Measurements from ENCODE around the gene PPP1R14B.

PPP1R14B gene

GRCh38 chr11:64204464-64204989 lies 42.2 kb downstream of the PPP1R14B start:
- Histone ChIP-seq H3K79me2 (ENCODE audit: control insufficient read depth, insufficient read depth, low read length, unreplicated experiment) (no peaks in the 10 kb centered on the region), H2AFZ (ENCODE audit: low read length, unreplicated experiment) (no peak overlapping the region), H3K36me3 (ENCODE audit: insufficient read depth, low read length) (peaks cover 17% of the 10 kb centered on the region; the same call in 1 of the 2 replicates), H3K27me3 (ENCODE audit: insufficient read depth, low read length) (no peaks in the 10 kb centered on the region), H3K4me1 (ENCODE audit: control insufficient read depth, insufficient read depth, low read length, unreplicated experiment) (peaks cover 19% of the 10 kb centered on the region), H3K27ac (ENCODE audit: low read depth, low read length) (no peak overlapping the region), H3K4me3 (ENCODE audit: low read depth, low read length) (no peak overlapping the region)

- H3K4me1 ChIP-seq (ENCODE audit: control insufficient read depth, insufficient read depth, low read length, unreplicated experiment): peaks cover 19% of the 10 kb centered on the region
- no peak overlapping the region for H3K27ac ChIP-seq (ENCODE audit: low read depth, low read length)
- no peak overlapping the region for H3K4me3 ChIP-seq (ENCODE audit: low read depth, low read length)
- H3K27me3 ChIP-seq (ENCODE audit: insufficient read depth, low read length): no peaks in the 10 kb centered on the region
- no peak overlapping the region for H2AFZ ChIP-seq (ENCODE audit: low read length, unreplicated experiment)
- no peaks in the 10 kb centered on the region for H3K79me2 ChIP-seq (ENCODE audit: control insufficient read depth, insufficient read depth, low read length, unreplicated experiment)
- H3K36me3 ChIP-seq (ENCODE audit: insufficient read depth, low read length): peaks cover 17% of the 10 kb centered on the region; the same call in 1 of the 2 replicates
Measured at GRCh38 chr11:64204080-64204440, 42.7 kb downstream of the PPP1R14B start.

GRCh38 chr11:64203421-64204079 lies 43.2 kb downstream of the PPP1R14B start:
- peaks cover 17% of the 10 kb centered on the region; the same call in 1 of the 2 replicates for H3K36me3 ChIP-seq (ENCODE audit: insufficient read depth, low read length)
- H2AFZ ChIP-seq (ENCODE audit: low read length, unreplicated experiment): no peak overlapping the region
- H3K27me3 ChIP-seq (ENCODE audit: insufficient read depth, low read length): no peaks in the 10 kb centered on the region
- no peaks in the 10 kb centered on the region for H3K79me2 ChIP-seq (ENCODE audit: control insufficient read depth, insufficient read depth, low read length, unreplicated experiment)
- no peak overlapping the region for H3K27ac ChIP-seq (ENCODE audit: low read depth, low read length)
- H3K4me1 ChIP-seq (ENCODE audit: control insufficient read depth, insufficient read depth, low read length, unreplicated experiment): peaks cover 19% of the 10 kb centered on the region
- H3K4me3 ChIP-seq (ENCODE audit: low read depth, low read length): no peak overlapping the region

GRCh38 chr11:64202992-64203391 lies 43.8 kb downstream of the PPP1R14B start:
- Histone ChIP-seq H2AFZ (ENCODE audit: low read length, unreplicated experiment) (no peak overlapping the region), H3K4me3 (ENCODE audit: low read depth, low read length) (no peak overlapping the region), H3K27me3 (ENCODE audit: insufficient read depth, low read length) (no peaks in the 10 kb centered on the region), H3K27ac (ENCODE audit: low read depth, low read length) (no peak overlapping the region), H3K4me1 (ENCODE audit: control insufficient read depth, insufficient read depth, low read length, unreplicated experiment) (peaks cover 17% of the 10 kb centered on the region), H3K79me2 (ENCODE audit: control insufficient read depth, insufficient read depth, low read length, unreplicated experiment) (no peaks in the 10 kb centered on the region), H3K36me3 (ENCODE audit: insufficient read depth, low read length) (peaks cover 17% of the 10 kb centered on the region; the same call in 1 of the 2 replicates)

GRCh38 chr11:64201543-64201942 lies 45.2 kb downstream of the PPP1R14B start:
- Histone ChIP-seq H3K27ac (ENCODE audit: low read depth, low read length) (no peak overlapping the region), H3K79me2 (ENCODE audit: control insufficient read depth, insufficient read depth, low read length, unreplicated experiment) (no peaks in the 10 kb centered on the region), H3K36me3 (ENCODE audit: insufficient read depth, low read length) (peaks cover 24% of the 10 kb centered on the region; the same call in 1 of the 2 replicates), H2AFZ (ENCODE audit: low read length, unreplicated experiment) (no peak overlapping the region), H3K27me3 (ENCODE audit: insufficient read depth, low read length) (no peaks in the 10 kb centered on the region), H3K4me3 (ENCODE audit: low read depth, low read length) (no peak overlapping the region), H3K4me1 (ENCODE audit: control insufficient read depth, insufficient read depth, low read length, unreplicated experiment) (peaks cover 5% of the 10 kb centered on the region)

GRCh38 chr11:64198511-64198910 lies 48.2 kb downstream of the PPP1R14B start:
- Histone ChIP-seq H2AFZ (ENCODE audit: low read length, unreplicated experiment) (no peak overlapping the region), H3K27ac (ENCODE audit: low read depth, low read length) (no peak overlapping the region), H3K36me3 (ENCODE audit: insufficient read depth, low read length) (peaks cover 45% of the 10 kb centered on the region), H3K27me3 (ENCODE audit: insufficient read depth, low read length) (no peaks in the 10 kb centered on the region), H3K4me1 (ENCODE audit: control insufficient read depth, insufficient read depth, low read length, unreplicated experiment) (no peaks in the 10 kb centered on the region), H3K4me3 (ENCODE audit: low read depth, low read length) (no peak overlapping the region), H3K79me2 (ENCODE audit: control insufficient read depth, insufficient read depth, low read length, unreplicated experiment) (peaks cover 3% of the 10 kb centered on the region)

GRCh38 chr11:64196626-64197025 lies 50.1 kb downstream of the PPP1R14B start:
- Histone ChIP-seq H3K4me3 (ENCODE audit: low read depth, low read length) (no peak overlapping the region), H3K36me3 (ENCODE audit: insufficient read depth, low read length) (peaks cover 35% of the 10 kb centered on the region), H2AFZ (ENCODE audit: low read length, unreplicated experiment) (no peak overlapping the region), H3K4me1 (ENCODE audit: control insufficient read depth, insufficient read depth, low read length, unreplicated experiment) (no peaks in the 10 kb centered on the region), H3K27ac (ENCODE audit: low read depth, low read length) (no peak overlapping the region), H3K27me3 (ENCODE audit: insufficient read depth, low read length) (no peaks in the 10 kb centered on the region), H3K79me2 (ENCODE audit: control insufficient read depth, insufficient read depth, low read length, unreplicated experiment) (peaks cover 17% of the 10 kb centered on the region)

All from ACC112 (cell line).